Neuron (in vitro differentiated cells): Measurements from ENCODE around the gene NRG3.

Source experiments
- H2AFZ ChIP-seq: one replicate; pipeline ENCODE4 v1.6.1; 2013; ENCODE audit warnings: low read depth, mild to moderate bottlenecking, inconsistent platforms, low read length, moderate library complexity
- H3K27me3 ChIP-seq: one replicate; pipeline ENCODE4 v1.6.1; 2013; ENCODE audit warnings: low read length; ENCODE audit not compliant: insufficient read depth
- H3K36me3 ChIP-seq: one replicate; pipeline ENCODE4 v1.6.1; 2013; ENCODE audit warnings: low read length; ENCODE audit not compliant: insufficient read depth
- H3K4me1 ChIP-seq: one replicate; pipeline ENCODE4 v1.6.1; 2013; ENCODE audit warnings: low read length; ENCODE audit not compliant: insufficient read depth
- H3K4me3 ChIP-seq: 2 replicates; pipeline ENCODE4 v1.5.1; 2013; ENCODE audit warnings: mild to moderate bottlenecking, low read length, moderate library complexity
- H3K9me3 ChIP-seq: one replicate; pipeline ENCODE4 v1.6.1; 2013; ENCODE audit warnings: low read length

The NRG3 gene

GRCh38 chr10:82867056-82867455 is 992.1 kb downstream of the NRG3 start:
- Histone ChIP-seq H3K4me1 (no peaks in the 10 kb centered on the region), H3K36me3 (no peaks in the 10 kb centered on the region), H3K9me3 (no peaks in the 10 kb centered on the region)

GRCh38 chr10:82874671-82875070 is 999.7 kb downstream of the NRG3 start:
- Histone ChIP-seq H2AFZ (no peak overlapping the region), H3K9me3 (no peaks in the 10 kb centered on the region), H3K4me3 (no peak overlapping the region), H3K36me3 (no peaks in the 10 kb centered on the region), H3K27me3 (no peaks in the 10 kb centered on the region), H3K4me1 (no peaks in the 10 kb centered on the region)

More at GRCh38 chr10:82867056-82867455, 992.1 kb downstream of the NRG3 start:
- Histone ChIP-seq H2AFZ (no peak overlapping the region), H3K27me3 (no peaks in the 10 kb centered on the region), H3K4me3 (no peak overlapping the region)

- Histone ChIP-seq H3K4me3 (no peak overlapping the region), H2AFZ (no peak overlapping the region), H3K4me1 (no peaks in the 10 kb centered on the region), H3K27me3 (no peaks in the 10 kb centered on the region), H3K36me3 (no peaks in the 10 kb centered on the region), H3K9me3 (no peaks in the 10 kb centered on the region)
Observed at GRCh38 chr10:82880776-82881290, 1005.8 kb downstream of the NRG3 start.

GRCh38 chr10:82882722-82883121 is 1007.7 kb downstream of the NRG3 start:
- no peaks in the 10 kb centered on the region for H3K9me3 ChIP-seq
- H3K4me1 ChIP-seq: no peaks in the 10 kb centered on the region
- H3K36me3 ChIP-seq: no peaks in the 10 kb centered on the region
- no peaks in the 10 kb centered on the region for H3K27me3 ChIP-seq
- no peak overlapping the region for H2AFZ ChIP-seq
- H3K4me3 ChIP-seq: no peak overlapping the region

- Histone ChIP-seq H2AFZ (no peak overlapping the region), H3K4me1 (peaks cover 2% of the 10 kb centered on the region), H3K36me3 (no peaks in the 10 kb centered on the region), H3K4me3 (no peak overlapping the region), H3K9me3 (no peaks in the 10 kb centered on the region), H3K27me3 (no peaks in the 10 kb centered on the region)
Observed at GRCh38 chr10:82883603-82884002, 1008.6 kb downstream of the NRG3 start.

- H3K27me3 ChIP-seq: no peaks in the 10 kb centered on the region
- peaks cover 24% of the 10 kb centered on the region for H3K4me1 ChIP-seq
- H3K36me3 ChIP-seq: no peaks in the 10 kb centered on the region
- no peaks in the 10 kb centered on the region for H3K9me3 ChIP-seq
- H3K4me3 ChIP-seq: no peak overlapping the region
- no peak overlapping the region for H2AFZ ChIP-seq
Observed at GRCh38 chr10:82887488-82887887, 1012.5 kb downstream of the NRG3 start.

GRCh38 chr10:82888809-82889455 is 1013.9 kb downstream of the NRG3 start:
- peak overlapping the region; percentile 56 for H2AFZ ChIP-seq
- no peak overlapping the region for H3K4me3 ChIP-seq
- H3K9me3 ChIP-seq: no peaks in the 10 kb centered on the region
- H3K4me1 ChIP-seq: peaks cover 24% of the 10 kb centered on the region
- H3K36me3 ChIP-seq: no peaks in the 10 kb centered on the region
- no peaks in the 10 kb centered on the region for H3K27me3 ChIP-seq

GRCh38 chr10:82889728-82890127 is 1014.7 kb downstream of the NRG3 start:
- H3K4me1 ChIP-seq: peaks cover 24% of the 10 kb centered on the region
- peak overlapping the region; percentile 56 for H2AFZ ChIP-seq
- no peaks in the 10 kb centered on the region for H3K9me3 ChIP-seq
- no peak overlapping the region for H3K4me3 ChIP-seq
- H3K27me3 ChIP-seq: no peaks in the 10 kb centered on the region
- no peaks in the 10 kb centered on the region for H3K36me3 ChIP-seq

- no peaks in the 10 kb centered on the region for H3K36me3 ChIP-seq
- no peaks in the 10 kb centered on the region for H3K27me3 ChIP-seq
- H3K4me1 ChIP-seq: peaks cover 24% of the 10 kb centered on the region
- H3K4me3 ChIP-seq: no peak overlapping the region
- no peak overlapping the region for H2AFZ ChIP-seq
- H3K9me3 ChIP-seq: no peaks in the 10 kb centered on the region
Observed at GRCh38 chr10:82890573-82890972, 1015.6 kb downstream of the NRG3 start.

GRCh38 chr10:82908096-82908495 is 1033.1 kb downstream of the NRG3 start:
- Histone ChIP-seq H3K27me3 (no peaks in the 10 kb centered on the region), H3K9me3 (peaks cover 3% of the 10 kb centered on the region), H3K4me3 (no peak overlapping the region), H2AFZ (no peak overlapping the region), H3K36me3 (no peaks in the 10 kb centered on the region), H3K4me1 (peaks cover 16% of the 10 kb centered on the region)

- no peaks in the 10 kb centered on the region for H3K27me3 ChIP-seq
- peaks cover 3% of the 10 kb centered on the region for H3K9me3 ChIP-seq
- H3K36me3 ChIP-seq: no peaks in the 10 kb centered on the region
- no peak overlapping the region for H2AFZ ChIP-seq
- no peak overlapping the region for H3K4me3 ChIP-seq
- H3K4me1 ChIP-seq: peaks cover 16% of the 10 kb centered on the region
Observed at GRCh38 chr10:82908751-82909150, 1033.8 kb downstream of the NRG3 start.

- Histone ChIP-seq H3K4me3 (no peak overlapping the region), H2AFZ (no peak overlapping the region), H3K27me3 (no peaks in the 10 kb centered on the region), H3K9me3 (peaks cover 3% of the 10 kb centered on the region), H3K36me3 (no peaks in the 10 kb centered on the region), H3K4me1 (peaks cover 14% of the 10 kb centered on the region)
Observed at GRCh38 chr10:82910301-82910700, 1035.3 kb downstream of the NRG3 start.

GRCh38 chr10:82914655-82915136 is 1039.7 kb downstream of the NRG3 start:
- Histone ChIP-seq H3K9me3 (no peaks in the 10 kb centered on the region), H2AFZ (no peak overlapping the region), H3K4me3 (no peak overlapping the region), H3K36me3 (no peaks in the 10 kb centered on the region), H3K27me3 (no peaks in the 10 kb centered on the region), H3K4me1 (peaks cover 8% of the 10 kb centered on the region)

- Histone ChIP-seq H2AFZ (no peak overlapping the region), H3K4me3 (no peak overlapping the region), H3K4me1 (peaks cover 8% of the 10 kb centered on the region), H3K36me3 (no peaks in the 10 kb centered on the region), H3K9me3 (peaks cover 2% of the 10 kb centered on the region), H3K27me3 (no peaks in the 10 kb centered on the region)
Observed at GRCh38 chr10:82916941-82917340, 1041.9 kb downstream of the NRG3 start.
